Endodermal cell (in vitro differentiated cells): ENCODE measurements around the gene UBA6. TPM values are rescaled to one million over a fixed set of nuclear protein-coding genes. Genes with fewer than 3 reads are reported as not detected.
A peak's percentile ranks its signal among the peaks of the same experiment; 100 is the strongest.

Source experiments
- DNase-seq: peaks from one replicate; pipeline ENCODE4 v3.0.0-alpha.2; 2017
- H3K27ac ChIP-seq: 2 replicates; pipeline ENCODE4 v1.5.1; 2013; ENCODE audit warnings: mild to moderate bottlenecking, low read depth, low read length, moderate library complexity
- H3K27me3 ChIP-seq: 2 replicates; pipeline ENCODE4 v1.6.1; 2013; ENCODE audit warnings: mild to moderate bottlenecking, low read length, moderate library complexity; ENCODE audit not compliant: insufficient read depth, control insufficient read depth, poor library complexity, severe bottlenecking
- H3K36me3 ChIP-seq: 2 replicates; pipeline ENCODE4 v1.7.0; 2013; ENCODE audit warnings: mild to moderate bottlenecking, low read length, moderate library complexity; ENCODE audit not compliant: control insufficient read depth, insufficient read depth
- H3K4me1 ChIP-seq: one replicate; pipeline ENCODE4 v1.7.0; 2013; ENCODE audit warnings: low read length; ENCODE audit not compliant: control insufficient read depth, insufficient read depth
- H3K4me3 ChIP-seq: 2 replicates; pipeline ENCODE4 v1.5.1; 2013; ENCODE audit warnings: mild to moderate bottlenecking, low read length, moderate library complexity
- H3K9ac ChIP-seq: 2 replicates; pipeline ENCODE4 v1.6.1; 2013; ENCODE audit warnings: mild to moderate bottlenecking, low read length, moderate library complexity; ENCODE audit not compliant: poor library complexity, severe bottlenecking; ENCODE audit errors: extremely low read depth
- H3K9me3 ChIP-seq: 2 replicates; pipeline ENCODE4 v1.6.1; 2013; ENCODE audit warnings: mild to moderate bottlenecking, low read length, moderate library complexity; ENCODE audit not compliant: control insufficient read depth
- H3K27ac Mint-ChIP-seq: 2 replicates; pipeline ENCODE4 v1.8.0; 2020; ENCODE audit warnings: mixed read lengths
- H3K27me3 Mint-ChIP-seq: 2 replicates; pipeline ENCODE4 v1.8.0; 2021; ENCODE audit warnings: mild to moderate bottlenecking, mixed read lengths; ENCODE audit not compliant: insufficient read depth
- H3K36me3 Mint-ChIP-seq: 2 replicates; pipeline ENCODE4 v1.8.0; 2020; ENCODE audit warnings: low read depth, mixed read lengths
- H3K4me1 Mint-ChIP-seq: 2 replicates; pipeline ENCODE4 v1.8.0; 2020; ENCODE audit warnings: mixed read lengths
- H3K4me3 Mint-ChIP-seq: 2 replicates; pipeline ENCODE4 v1.8.0; 2020; ENCODE audit warnings: mild to moderate bottlenecking, moderate library complexity, mixed read lengths
- H3K9me3 Mint-ChIP-seq: 2 replicates; pipeline ENCODE4 v1.8.0; 2020; ENCODE audit warnings: mild to moderate bottlenecking, mixed read lengths
- CTCF ChIP-seq: fragments of 200-600 bp; sonication (generic); conservative IDR thresholded peaks from 2 replicates; pipeline ENCODE4 v1.5.0; 2021; ENCODE audit warnings: antibody characterized with exemption, mild to moderate bottlenecking
- WGBS, 2 experiments: methylation state at CpG; one replicate each; pipeline versions ENCODE4 v1.1.5 to v1.1.7; 2013; ENCODE audit warnings: missing lambda C conversion rate in 2 of 2, mixed read lengths in 1 of 2; ENCODE audit not compliant: insufficient coverage in 1 of 2, insufficient read length in 1 of 2; 5-methylcytosine and 5-hydroxymethylcytosine counted together
- total RNA-seq, 2 donors: library from RNA; stranded (reverse); fragmentation: NEBNext Ultra II Directional in 1 of 2; extraction: Animal tissue kit (Norgen Biotek cat#: 25700) in 1 of 2; gene quantifications; 2 replicates in 1 of 2; 3 replicates in 1 of 2; pipeline ENCODE4 v1.2.1, GENCODE V29; 2021

UBA6 gene
- total RNA-seq, 2 donors from 2014 or later, result 83.1 to 117 TPM

DNA sequence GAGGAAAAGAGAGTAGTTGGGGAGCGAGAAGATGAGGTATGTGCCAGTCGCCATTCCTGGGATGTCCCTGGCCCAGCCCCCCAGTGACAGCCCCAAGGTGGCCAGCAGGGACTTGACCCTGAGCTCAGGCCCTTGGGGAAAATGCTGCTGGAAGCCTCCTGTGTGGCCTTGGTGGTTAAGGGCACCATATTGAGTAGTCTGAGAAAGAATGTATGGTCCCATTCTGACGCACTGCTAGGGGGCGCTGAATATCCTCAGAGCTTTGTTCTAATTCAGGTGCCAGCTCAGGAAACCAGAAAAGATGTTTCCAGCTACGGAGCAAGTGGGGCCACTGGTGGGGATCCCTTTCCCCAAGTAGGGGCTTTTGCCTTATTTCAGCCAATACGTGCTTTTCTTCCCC is 14.0 kb upstream of the UBA6 start:
- peak; percentile 45 for TF ChIP-seq CTCF
- Histone ChIP-seq H3K27me3 (no peaks in the 10 kb centered on the region), H3K4me1 (peaks cover 10% of the 10 kb centered on the region), H3K36me3 (peaks cover under 1% of the 10 kb centered on the region), H3K4me3 (no peak overlapping the region), H3K27ac (no peak overlapping the region), H3K9ac (no peak overlapping the region), H3K9me3 (no peaks in the 10 kb centered on the region)
- H3K9me3 Mint-ChIP-seq, result no peaks in the 10 kb centered on the region
- H3K27ac Mint-ChIP-seq, result no peak overlapping the region
- 91 to 95% methylated on average over 5 to 6 of the region's 6 CpGs for WGBS, 2 experiments
- H3K4me3 Mint-ChIP-seq, result no peak overlapping the region
- peaks cover 15% of the 10 kb centered on the region for H3K36me3 Mint-ChIP-seq
- H3K27me3 Mint-ChIP-seq, result peaks cover 1% of the 10 kb centered on the region
- no peak for DNase-seq
- peaks cover 38% of the 10 kb centered on the region for H3K4me1 Mint-ChIP-seq

GRCh38 chr4:67714248-67714583 is 13.3 kb upstream of the UBA6 start:
- H3K4me1 Mint-ChIP-seq, result peaks cover 38% of the 10 kb centered on the region
- no peak for TF ChIP-seq CTCF
- H3K36me3 Mint-ChIP-seq, result peaks cover 15% of the 10 kb centered on the region
- Histone ChIP-seq H3K4me3 (no peak overlapping the region), H3K27ac (no peak overlapping the region), H3K27me3 (no peaks in the 10 kb centered on the region), H3K9ac (no peak overlapping the region), H3K36me3 (no peaks in the 10 kb centered on the region), H3K9me3 (no peaks in the 10 kb centered on the region), H3K4me1 (peaks cover 10% of the 10 kb centered on the region)
- no peak overlapping the region for H3K4me3 Mint-ChIP-seq
- DNase-seq, result no peak
- peaks cover 1% of the 10 kb centered on the region for H3K27me3 Mint-ChIP-seq
- WGBS, 2 experiments, result 85 to 100% methylated on average over 1 of the region's 1 CpG
- peak overlapping the region; percentile 27 for H3K27ac Mint-ChIP-seq
- no peaks in the 10 kb centered on the region for H3K9me3 Mint-ChIP-seq

DNA sequence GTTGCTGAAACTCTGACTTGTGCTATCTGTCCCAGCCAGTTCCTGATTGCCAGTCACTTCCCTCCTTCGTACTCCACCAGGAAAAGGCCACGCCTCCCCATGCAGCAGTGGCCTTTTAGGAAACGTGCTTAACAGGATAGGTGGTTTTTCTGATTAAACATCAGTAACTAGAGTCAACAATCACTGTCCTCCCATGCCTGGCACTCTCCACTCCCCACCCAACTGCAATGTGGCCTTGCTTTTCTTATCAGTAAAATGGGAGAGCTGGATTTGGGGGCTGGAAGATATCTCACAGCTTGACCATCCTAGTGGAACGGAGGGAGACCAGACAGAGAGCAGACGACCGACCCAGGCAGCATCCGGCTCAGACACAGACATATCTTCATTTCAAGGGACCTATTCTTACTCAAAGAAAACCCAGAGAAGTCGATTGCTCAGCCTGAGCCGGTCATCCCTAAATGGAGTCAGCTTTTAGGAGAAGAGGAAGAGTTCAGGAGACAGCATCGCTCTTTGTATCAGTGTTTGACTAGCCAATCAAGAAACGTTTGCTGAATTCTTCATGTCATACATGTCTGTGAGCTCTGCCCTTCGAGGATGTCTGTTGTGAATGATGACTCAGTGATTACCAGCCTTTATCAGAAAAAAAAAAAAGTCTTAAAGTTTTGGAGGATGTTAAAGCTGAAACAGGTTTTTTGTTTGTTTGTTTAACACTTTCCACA is 12.7 kb upstream of the UBA6 start:
- Mint-ChIP-seq H3K4me1 (peaks cover 38% of the 10 kb centered on the region), H3K4me3 (no peak overlapping the region), H3K27me3 (peaks cover 1% of the 10 kb centered on the region), H3K27ac (peak overlapping the region; percentile 27), H3K9me3 (no peaks in the 10 kb centered on the region), H3K36me3 (peaks cover 15% of the 10 kb centered on the region)
- 89 to 92% methylated on average over 7 to 12 of the region's 12 CpGs for WGBS, 2 experiments
- Histone ChIP-seq H3K9ac (no peak overlapping the region), H3K27ac (no peak overlapping the region), H3K9me3 (no peaks in the 10 kb centered on the region), H3K4me1 (peaks cover 10% of the 10 kb centered on the region), H3K4me3 (no peak overlapping the region), H3K36me3 (no peaks in the 10 kb centered on the region), H3K27me3 (no peaks in the 10 kb centered on the region)
- no peak for DNase-seq
- no peak for TF ChIP-seq CTCF
